ENCODE data around the gene RBM19. TPM values are rescaled to one million over a fixed set of nuclear protein-coding genes. Genes with fewer than 3 reads are reported as not detected.

RBM19 gene
- total RNA-seq, 1 experiment from 2014 or later = 61.7 TPM

DNA sequence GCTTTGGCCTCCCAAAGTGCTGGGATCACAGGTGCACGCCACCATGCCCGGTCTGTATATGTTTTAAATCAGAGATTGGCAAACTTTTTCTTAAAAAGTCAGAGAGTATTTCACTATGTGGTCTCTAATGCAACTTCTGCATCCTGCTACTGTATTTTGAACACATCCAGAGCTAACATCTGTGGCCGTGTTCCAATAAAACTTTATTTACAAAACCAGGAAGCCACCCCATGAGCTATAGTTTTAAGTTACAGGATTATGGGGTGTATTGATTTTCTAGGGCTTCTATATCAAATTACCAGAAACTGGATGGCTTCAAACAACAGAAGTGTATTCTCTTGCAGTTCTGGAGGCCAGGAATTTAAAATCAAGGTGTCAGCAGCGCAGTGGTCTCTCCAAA is 5.3 kb upstream of the RBM19 start:
- ChIA-PET CTCF (no interaction called here), POLR2A (ENCODE audit: unreplicated experiment) (interaction anchor here (0.7 kb wide), 1 partner anchor 21 kb away, joined by 5 read pairs; no protein-coding TSS in a partner anchor)
- no TSS peak for BruUV-seq (replicated peaks)
- no peak overlapping the region for H2AFZ ChIP-seq (ENCODE audit: low read length)
- no peaks in the 10 kb centered on the region for H3K79me2 ChIP-seq (ENCODE audit: low read length)
- no peak overlapping the region for H3K9ac ChIP-seq (ENCODE audit: low read length)
- ATAC-seq (no peak), DNase-seq (no peak)
- H3K4me2 ChIP-seq (ENCODE audit: low read length) = no peak overlapping the region
- H3K4me3 ChIP-seq (ENCODE audit: low read length) = no peak overlapping the region
- no peak overlapping the region for H3K27ac ChIP-seq (ENCODE audit: low read length)
- no peaks in the 10 kb centered on the region for H3K9me2 ChIP-seq (replicated peaks; ENCODE audit: low read length)
- no peaks in the 10 kb centered on the region for H3K9me3 ChIP-seq (ENCODE audit: low read length)
- H3K4me1 ChIP-seq (ENCODE audit: insufficient read depth, low read length) = peaks cover 4% of the 10 kb centered on the region; the same call in 1 of the 2 replicates
- no peak for TF ChIP-seq EZH2 (IDR thresholded peaks at IDR 0.05; ENCODE audit: low read length, unreplicated experiment)
- TF ChIP-seq EZH2phosphoT487 (IDR thresholded peaks at IDR 0.05; ENCODE audit: borderline replicate concordance, low read length) = no peak
- TF ChIP-seq, protein P1, sequence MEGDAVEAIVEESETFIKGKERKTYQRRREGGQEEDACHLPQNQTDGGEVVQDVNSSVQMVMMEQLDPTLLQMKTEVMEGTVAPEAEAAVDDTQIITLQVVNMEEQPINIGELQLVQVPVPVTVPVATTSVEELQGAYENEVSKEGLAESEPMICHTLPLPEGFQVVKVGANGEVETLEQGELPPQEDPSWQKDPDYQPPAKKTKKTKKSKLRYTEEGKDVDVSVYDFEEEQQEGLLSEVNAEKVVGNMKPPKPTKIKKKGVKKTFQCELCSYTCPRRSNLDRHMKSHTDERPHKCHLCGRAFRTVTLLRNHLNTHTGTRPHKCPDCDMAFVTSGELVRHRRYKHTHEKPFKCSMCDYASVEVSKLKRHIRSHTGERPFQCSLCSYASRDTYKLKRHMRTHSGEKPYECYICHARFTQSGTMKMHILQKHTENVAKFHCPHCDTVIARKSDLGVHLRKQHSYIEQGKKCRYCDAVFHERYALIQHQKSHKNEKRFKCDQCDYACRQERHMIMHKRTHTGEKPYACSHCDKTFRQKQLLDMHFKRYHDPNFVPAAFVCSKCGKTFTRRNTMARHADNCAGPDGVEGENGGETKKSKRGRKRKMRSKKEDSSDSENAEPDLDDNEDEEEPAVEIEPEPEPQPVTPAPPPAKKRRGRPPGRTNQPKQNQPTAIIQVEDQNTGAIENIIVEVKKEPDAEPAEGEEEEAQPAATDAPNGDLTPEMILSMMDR (conservative IDR thresholded peaks at IDR 0.05; ENCODE audit: low read depth, low read length) = no peak
- intact Hi-C loops (cut with micrococcal nuclease) = no loop called here
- H3F3A ChIP-seq (ENCODE audit: low read length, unreplicated experiment) = no peaks in the 10 kb centered on the region
- no peaks in the 10 kb centered on the region for H4K20me1 ChIP-seq (ENCODE audit: low read length)
- peaks cover 56% of the 10 kb centered on the region for H3K27me3 ChIP-seq (ENCODE audit: low read length)
- no peaks in the 10 kb centered on the region for H3K36me3 ChIP-seq (ENCODE audit: low read depth, low read length)

DNA sequence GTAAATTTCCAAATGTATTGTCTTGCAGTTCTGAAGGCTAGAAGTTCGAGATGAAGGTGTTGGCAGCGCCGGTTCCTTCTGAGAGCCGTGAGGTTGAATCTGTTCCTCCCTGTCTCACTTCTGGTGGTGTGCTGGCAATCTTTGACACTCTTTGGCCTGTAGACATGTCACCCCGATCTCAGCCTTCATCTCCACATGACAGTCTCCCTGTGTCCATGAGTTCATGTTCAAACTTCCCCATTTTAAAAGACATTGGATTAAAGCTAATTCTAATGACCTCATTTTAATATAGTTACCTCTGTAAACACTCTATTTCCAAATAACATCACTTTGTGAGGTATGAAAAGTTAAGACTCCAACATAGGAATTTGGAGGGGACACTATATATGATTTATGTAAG is 4.1 kb upstream of the RBM19 start:
- Histone ChIP-seq H3K4me1 (ENCODE audit: insufficient read depth, low read length) (peaks cover 4% of the 10 kb centered on the region; the same call in 1 of the 2 replicates), H3K9me3 (ENCODE audit: low read length) (no peaks in the 10 kb centered on the region), H3K9me2 (replicated peaks; ENCODE audit: low read length) (no peaks in the 10 kb centered on the region), H2AFZ (ENCODE audit: low read length) (no peak overlapping the region), H3K36me3 (ENCODE audit: low read depth, low read length) (no peaks in the 10 kb centered on the region), H4K20me1 (ENCODE audit: low read length) (no peaks in the 10 kb centered on the region), H3K4me2 (ENCODE audit: low read length) (no peak overlapping the region), H3K4me3 (ENCODE audit: low read length) (no peak overlapping the region), H3K79me2 (ENCODE audit: low read length) (peaks cover 8% of the 10 kb centered on the region), H3K9ac (ENCODE audit: low read length) (no peak overlapping the region), H3F3A (ENCODE audit: low read length, unreplicated experiment) (no peaks in the 10 kb centered on the region), H3K27ac (ENCODE audit: low read length) (no peak overlapping the region), H3K27me3 (ENCODE audit: low read length) (peaks cover 47% of the 10 kb centered on the region)
- no peak for DNase-seq
- BruUV-seq (replicated peaks) = no TSS peak
- intact Hi-C loops (cut with micrococcal nuclease) = no loop called here
- CTCF ChIA-PET = no interaction called here
- TF ChIP-seq EZH2phosphoT487 (IDR thresholded peaks at IDR 0.05; ENCODE audit: borderline replicate concordance, low read length) (no peak), EZH2 (IDR thresholded peaks at IDR 0.05; ENCODE audit: low read length, unreplicated experiment) (no peak)
- TF ChIP-seq, protein P1 (conservative IDR thresholded peaks at IDR 0.05; ENCODE audit: low read depth, low read length) = no peak
- POLR2A ChIA-PET (ENCODE audit: unreplicated experiment) = no interaction called here
- no peak for ATAC-seq

DNA sequence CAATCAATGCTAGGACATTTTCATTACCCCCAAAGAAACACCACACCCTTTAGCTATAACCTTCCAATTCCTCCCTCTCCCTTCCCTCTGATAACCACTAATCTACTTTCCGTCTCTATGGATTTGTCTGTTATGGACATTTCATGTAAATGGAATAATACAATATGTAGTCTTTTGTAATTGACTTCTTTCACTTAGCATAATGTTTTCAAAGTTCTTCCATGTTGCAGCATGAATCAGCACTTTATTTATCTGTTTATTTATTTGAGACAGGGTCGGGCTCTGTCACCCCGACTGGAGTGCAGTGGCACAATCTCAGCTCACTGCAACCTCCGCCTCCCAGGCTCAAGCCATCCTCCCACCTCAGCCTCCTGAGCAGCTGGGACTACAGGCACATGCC is 1.2 kb upstream of the RBM19 start:
- Histone ChIP-seq H3K4me1 (ENCODE audit: insufficient read depth, low read length) (peaks cover 17% of the 10 kb centered on the region), H3K27ac (ENCODE audit: low read length) (no peak overlapping the region), H2AFZ (ENCODE audit: low read length) (no peak overlapping the region), H3K27me3 (ENCODE audit: low read length) (peaks cover 21% of the 10 kb centered on the region), H3K9ac (ENCODE audit: low read length) (no peak overlapping the region), H3K9me3 (ENCODE audit: low read length) (no peaks in the 10 kb centered on the region), H3K4me3 (ENCODE audit: low read length) (no peak overlapping the region), H3K36me3 (ENCODE audit: low read depth, low read length) (no peaks in the 10 kb centered on the region; the same call in 1 of the 2 replicates), H3F3A (ENCODE audit: low read length, unreplicated experiment) (no peaks in the 10 kb centered on the region), H3K79me2 (ENCODE audit: low read length) (peaks cover 37% of the 10 kb centered on the region), H4K20me1 (ENCODE audit: low read length) (no peaks in the 10 kb centered on the region), H3K4me2 (ENCODE audit: low read length) (no peak overlapping the region), H3K9me2 (replicated peaks; ENCODE audit: low read length) (no peaks in the 10 kb centered on the region)
- POLR2A ChIA-PET (ENCODE audit: unreplicated experiment) = no interaction called here
- no TSS peak for BruUV-seq (replicated peaks)
- intact Hi-C loops (cut with micrococcal nuclease) = no loop called here
- DNase-seq (no peak), ATAC-seq (no peak)
- TF ChIP-seq, protein P1 (conservative IDR thresholded peaks at IDR 0.05; ENCODE audit: low read depth, low read length) = no peak
- TF ChIP-seq EZH2 (IDR thresholded peaks at IDR 0.05; ENCODE audit: low read length, unreplicated experiment) = no peak
- TF ChIP-seq EZH2phosphoT487 (IDR thresholded peaks at IDR 0.05; ENCODE audit: borderline replicate concordance, low read length) = no peak
- CTCF ChIA-PET = interaction anchor here (1.7 kb wide), 1 partner anchor 13 kb away, joined by 6 read pairs; no protein-coding TSS in a partner anchor

Data from PC-3 (cell line).